H1 (cell line): ENCODE results near the gene CXCL11. TPM values are rescaled to one million over a fixed set of nuclear protein-coding genes. Genes with fewer than 3 reads are reported as not detected.

ENCODE experiments used
- CTCF ChIA-PET: fragments of 300-600 bp; sonication (Branson Sonifier 250); formaldehyde crosslinking; loops from one replicate; lab custom pipeline; 2021; ENCODE audit not compliant: partially characterized antibody; lab: Charles Lee
- POLR2A ChIA-PET: fragments of 300-600 bp; sonication (Branson Sonifier 250); formaldehyde crosslinking; loops from one replicate; lab custom pipeline; 2021; ENCODE audit warnings: inconsistent platforms; ENCODE audit not compliant: partially characterized antibody; lab: Charles Lee
- DNase-seq, 2 experiments: peaks; one replicate each; pipeline versions ENCODE4 v3.0.0 to v3.0.0-alpha.2; 2010 to 2022; ENCODE audit warnings: low spot score in 2 of 2, low read depth in 1 of 2, mixed read lengths in 1 of 2
- FAIRE-seq: peaks from 2 replicates; lab custom pipeline; 2011; peaks lifted over from hg19 to GRCh38; lab: Jason Lieb, UNC
- H2AFZ ChIP-seq: 2 replicates; pipeline ENCODE4 v1.8.1; 2012; ENCODE audit warnings: low read length, inconsistent platforms
- H2AK5ac ChIP-seq: 2 replicates; pipeline ENCODE4 v1.6.1; 2013; ENCODE audit warnings: low read depth, low read length
- H2BK120ac ChIP-seq: replicated peaks from 2 replicates; pipeline ENCODE3; 2013; ENCODE audit warnings: low read depth, low read length, inconsistent platforms
- H2BK12ac ChIP-seq: 2 replicates; pipeline ENCODE4 v1.6.1; 2013; ENCODE audit warnings: low read depth, low read length
- H2BK15ac ChIP-seq: 2 replicates; pipeline ENCODE4 v1.6.1; 2013; ENCODE audit warnings: low read length
- H2BK20ac ChIP-seq: 2 replicates; pipeline ENCODE4 v1.6.1; 2013; ENCODE audit warnings: low read length
- H2BK5ac ChIP-seq: 2 replicates; pipeline ENCODE4 v1.6.1; 2013; ENCODE audit warnings: low read depth, low read length
- H3K14ac ChIP-seq: 2 replicates; pipeline ENCODE4 v1.6.1; 2013; ENCODE audit warnings: inconsistent platforms; ENCODE audit not compliant: insufficient read length
- H3K18ac ChIP-seq: 2 replicates; pipeline ENCODE4 v1.6.1; 2013; ENCODE audit warnings: low read length; ENCODE audit errors: extremely low read depth
- H3K23ac ChIP-seq: 2 replicates; pipeline ENCODE4 v1.6.1; 2013; ENCODE audit warnings: inconsistent platforms; ENCODE audit not compliant: insufficient read length
- H3K23me2 ChIP-seq: 2 replicates; pipeline ENCODE4 v1.6.1; 2013; ENCODE audit warnings: low read depth, low read length
- H3K27ac ChIP-seq: 2 replicates; pipeline ENCODE4 v1.6.1; 2011; ENCODE audit warnings: low read depth, low read length, inconsistent platforms
- H3K27me3 ChIP-seq, 4 experiments: replicated peaks in 1 of 4; 1 replicate in 1 of 4; 2 replicates in 3 of 4; pipeline versions ENCODE4 v1.6.1 to v1.8.1; 2011 to 2013; ENCODE audit warnings: low read length in 3 of 4, mild to moderate bottlenecking in 3 of 4, inconsistent platforms in 2 of 4, mixed read lengths in 2 of 4, moderate library complexity in 1 of 4; ENCODE audit not compliant: control insufficient read depth in 3 of 4, insufficient read depth in 3 of 4; ENCODE audit errors: extremely low read depth in 1 of 4
- H3K36me3 ChIP-seq, 4 experiments: 2 replicates each; pipeline versions ENCODE4 v1.6.1 to v1.8.1; 2011 to 2013; ENCODE audit warnings: mild to moderate bottlenecking in 4 of 4, low read length in 3 of 4, moderate library complexity in 2 of 4, control low read depth in 1 of 4, inconsistent platforms in 1 of 4; ENCODE audit not compliant: insufficient read depth in 4 of 4, control insufficient read depth in 2 of 4
- H3K4ac ChIP-seq: replicated peaks from 2 replicates; pipeline ENCODE3; 2013; ENCODE audit warnings: low read length, low read depth, mixed read lengths, inconsistent platforms; ENCODE audit not compliant: insufficient read length
- H3K4me1 ChIP-seq, 4 experiments: replicated peaks in 1 of 4; 1 replicate in 1 of 4; 2 replicates in 3 of 4; pipeline versions ENCODE4 v1.6.1 to v1.8.1; 2011 to 2013; ENCODE audit warnings: low read length in 3 of 4, inconsistent platforms in 2 of 4, mixed read lengths in 1 of 4; ENCODE audit not compliant: insufficient read depth in 4 of 4, control insufficient read depth in 3 of 4
- H3K4me2 ChIP-seq, 2 experiments: 2 replicates each; pipeline versions ENCODE4 v1.6.1 to v1.8.1; 2011 to 2013; ENCODE audit warnings: low read depth in 2 of 2, low read length in 2 of 2, control low read depth in 1 of 2, inconsistent platforms in 1 of 2, mild to moderate bottlenecking in 1 of 2; ENCODE audit not compliant: insufficient read depth in 1 of 2
- H3K4me3 ChIP-seq, 4 experiments: fragments of 200-600, 300-600 bp in 1 of 4; sonication (generic), shearing (Covaris generic), sonication (Bioruptor Twin) in 1 of 4; 2 replicates each; pipeline versions ENCODE4 v1.5.1 to v1.8.1; 2011 to 2016; ENCODE audit warnings: low read length in 4 of 4, low read depth in 3 of 4, control low read depth in 2 of 4, inconsistent platforms in 2 of 4, mild to moderate bottlenecking in 2 of 4, mixed read lengths in 1 of 4, moderate library complexity in 1 of 4; ENCODE audit not compliant: insufficient read depth in 2 of 4; ENCODE audit errors: extremely low read depth in 1 of 4
- H3K56ac ChIP-seq: replicated peaks from 2 replicates; pipeline ENCODE3; 2013; ENCODE audit warnings: low read depth, mild to moderate bottlenecking, mixed read lengths, low read length, inconsistent platforms; ENCODE audit not compliant: insufficient read length
- H3K79me1 ChIP-seq: 2 replicates; pipeline ENCODE4 v1.6.1; 2013; ENCODE audit warnings: low read depth, low read length, control low read depth
- H3K79me2 ChIP-seq, 2 experiments: 2 replicates each; pipeline versions ENCODE4 v1.6.1 to v1.8.1; 2012 to 2013; ENCODE audit warnings: low read length in 2 of 2, mild to moderate bottlenecking in 2 of 2, inconsistent platforms in 1 of 2; ENCODE audit not compliant: insufficient read depth in 2 of 2, control insufficient read depth in 1 of 2
- H3K9ac ChIP-seq, 4 experiments: replicated peaks in 1 of 4; 1 replicate in 1 of 4; 2 replicates in 3 of 4; pipeline versions ENCODE4 v1.6.1 to v1.8.1; 2011 to 2013; ENCODE audit warnings: low read depth in 3 of 4, low read length in 3 of 4, control low read depth in 2 of 4, mild to moderate bottlenecking in 2 of 4, moderate library complexity in 2 of 4, inconsistent platforms in 1 of 4; ENCODE audit errors: extremely low read depth in 1 of 4
- H3K9me3 ChIP-seq, 2 experiments: 2 replicates each; pipeline versions ENCODE4 v1.6.1 to v1.8.1; 2012 to 2013; ENCODE audit warnings: mild to moderate bottlenecking in 2 of 2, moderate library complexity in 2 of 2, control low read depth in 1 of 2, inconsistent platforms in 1 of 2, low read depth in 1 of 2, low read length in 1 of 2, mixed read lengths in 1 of 2; ENCODE audit not compliant: insufficient read depth in 2 of 2
- H4K20me1 ChIP-seq, 2 experiments: replicated peaks in 1 of 2; 2 replicates each; pipeline versions ENCODE3 to v1.8.1; 2011 to 2013; ENCODE audit warnings: inconsistent platforms in 2 of 2, low read length in 2 of 2, mild to moderate bottlenecking in 1 of 2; ENCODE audit not compliant: insufficient read depth in 2 of 2, control insufficient read depth in 1 of 2
- H4K5ac ChIP-seq: 2 replicates; pipeline ENCODE4 v1.6.1; 2013; ENCODE audit warnings: low read length, low read depth, mixed read lengths, inconsistent platforms; ENCODE audit not compliant: insufficient read length
- H4K8ac ChIP-seq: 2 replicates; pipeline ENCODE4 v1.8.0; 2013; ENCODE audit warnings: mild to moderate bottlenecking, moderate library complexity, low read length, inconsistent platforms; ENCODE audit not compliant: insufficient read depth; ENCODE audit errors: extremely low read depth
- H4K91ac ChIP-seq: replicated peaks from 2 replicates; pipeline ENCODE3; 2013; ENCODE audit warnings: low read length, mixed read lengths, inconsistent platforms; ENCODE audit not compliant: insufficient read length
- E2F6 ChIP-seq: IDR thresholded peaks from 2 replicates; pipeline ENCODE4 v1.6.1; 2012; ENCODE audit warnings: inconsistent platforms
- EP300 ChIP-seq, 2 experiments: IDR thresholded peaks; 1 replicate in 1 of 2; 2 replicates in 1 of 2; pipeline ENCODE4 v1.6.1; 2011 to 2012; ENCODE audit warnings: low read depth in 2 of 2, low read length in 2 of 2, mild to moderate bottlenecking in 2 of 2, borderline replicate concordance in 1 of 2, inconsistent platforms in 1 of 2, moderate library complexity in 1 of 2
- SIRT6 ChIP-seq: IDR thresholded peaks from one replicate; pipeline ENCODE4 v1.7.1; 2012; ENCODE audit warnings: low read length, inconsistent platforms
- TAF1 ChIP-seq: IDR thresholded peaks from 2 replicates; pipeline ENCODE4 v1.6.1; 2011; ENCODE audit warnings: mild to moderate bottlenecking, low read depth, low read length
- ZNF274 ChIP-seq: IDR thresholded peaks from 2 replicates; pipeline ENCODE4 v1.7.0; 2012; ENCODE audit warnings: low read length, borderline replicate concordance; ENCODE audit errors: extremely low read depth
- WGBS, 2 experiments: shearing (Covaris generic) in 1 of 2; methylation state at CpG; one replicate each; pipeline versions ENCODE4 v1.1.6 to v1.1.7; 2013 to 2015; ENCODE audit warnings: low lambda C conversion rate in 2 of 2, mixed read lengths in 2 of 2, inconsistent platforms in 1 of 2, low coverage in 1 of 2, missing lambda C conversion rate in 1 of 2; ENCODE audit not compliant: insufficient replicate concordance in 2 of 2, insufficient coverage in 1 of 2, insufficient read length in 1 of 2; ENCODE audit errors: extremely low coverage in 1 of 2, missing lambda C conversion rate in 1 of 2; 5-methylcytosine and 5-hydroxymethylcytosine counted together
- polyA plus RNA-seq, 7 experiments: library from polyadenylated mRNA; depleted of rRNA in 3 of 7; stranded (reverse) in 5 of 7; unstranded in 2 of 7; fragments of >200 nt in 5 of 7; fragments of 200-250 nt in 2 of 7; gene quantifications; 1 replicate in 5 of 7; 2 replicates in 1 of 7; 4 replicates in 1 of 7; pipeline versions ENCODE4 v1.2.1 to v1.2.3, GENCODE V29; 2011 to 2013; ENCODE audit warnings: missing spikeins in 2 of 7, mixed read lengths in 2 of 7
- total RNA-seq: library from RNA; stranded (reverse); fragmentation: NEBNext Ultra II Directional; extraction: Animal tissue kit (Norgen Biotek cat#: 25700); gene quantifications from 2 replicates; pipeline ENCODE4 v1.2.1, GENCODE V29; 2021

The CXCL11 gene
- total and polyA plus RNA-seq, 2 of the 8 experiments (the other 6 are each of a cell fraction or from before 2014, with no cell fraction given), result 0.18 TPM; not detected in 1

- Histone ChIP-seq H3K14ac (no peak within 1 kb of the TSS), H2AK5ac (no peak within 1 kb of the TSS), H2BK15ac (no peak within 1 kb of the TSS), H3K4me2 (no peak within 1 kb of the TSS), H3K4me3 (no peak within 1 kb of the TSS), H2AFZ (peak within 1 kb of the TSS; percentile 76; the same call in 1 of the 2 replicates), H3K9ac (no peak within 1 kb of the TSS), H3K4me1 (no peaks in the 10 kb centered on the region), H3K56ac (no peak within 1 kb of the TSS), H3K23me2 (no peaks in the 10 kb centered on the region), H4K20me1 (no peaks in the 10 kb centered on the region), H4K8ac (no peak within 1 kb of the TSS), H3K36me3 (no peaks in the 10 kb centered on the region), H3K27me3 (no peaks in the 10 kb centered on the region), H3K79me2 (no peaks in the 10 kb centered on the region), H2BK20ac (no peak within 1 kb of the TSS), H3K18ac (no peak within 1 kb of the TSS), H2BK5ac (no peak within 1 kb of the TSS), H2BK120ac (no peak within 1 kb of the TSS), H2BK12ac (no peak within 1 kb of the TSS), H3K4ac (no peak within 1 kb of the TSS), H3K23ac (no peak within 1 kb of the TSS), H4K5ac (no peak within 1 kb of the TSS), H4K91ac (no peak within 1 kb of the TSS), H3K79me1 (no peaks in the 10 kb centered on the region), H3K9me3 (no peaks in the 10 kb centered on the region), H3K27ac (no peak within 1 kb of the TSS)
- DNase-seq (no peak), FAIRE-seq (no peak)
- TF ChIP-seq TAF1 (no peak), E2F6 (0 out of 2 replicates have a peak, but pooled peaks have one; percentile 21), EP300 (IDR thresholded peaks at IDR 0.05; ENCODE audit: borderline replicate concordance in 1 of 2, low read depth in 2 of 2, low read length in 2 of 2) (no peak), SIRT6 (no peak), ZNF274 (no peak)
- ChIA-PET POLR2A (no interaction called here), CTCF (interaction anchor here (1.7 kb wide), 1 partner anchor 27 kb away, joined by 4 read pairs; no protein-coding TSS in a partner anchor)
- 71% methylated on average over 3 of the region's 3 CpGs; no CpG with 5 or more reads in 1 of the 2 experiments for WGBS, 2 experiments
Observed at GRCh38 chr4:76023389-76023788, 12.5 kb downstream of the CXCL11 start, which contains the start of gene CXCL10. Gene CXCL10, minus strand, starts transcription at chr4:76023497. Its CDS starts 66 bp downstream, at chr4:76023431.
